A549 (cell line): ENCODE results near the gene SNRNP35. TPM values are rescaled to one million over a fixed set of nuclear protein-coding genes. Genes with fewer than 3 reads are reported as not detected.
"Not testable (repeated sequence)": the region's sequence is repeated elsewhere in the genome, so short reads cannot be mapped to it uniquely, and the experiment has no call there.

Source experiments
- ATAC-seq, 2 experiments: fragments of 200-7000 bp in 1 of 2; fragments of >200 bp in 1 of 2; cut with Nextera tagmentation in 1 of 2; cut with Tn5 transposase in 1 of 2; 3 replicates each; pipeline versions ENCODE4 v1.8.0 to v1.9.1; 2018 to 2020; ENCODE audit warnings: mild to moderate bottlenecking in 1 of 2, moderate library complexity in 1 of 2
- CTCF ChIA-PET: fragments of 300-600 bp; sonication (Branson Sonifier 250); formaldehyde crosslinking; extraction: SDS; loops from one replicate; lab custom pipeline; 2021; ENCODE audit warnings: antibody characterized with exemption, inconsistent platforms; lab: Yijun Ruan, JAX
- POLR2A ChIA-PET: fragments of 350-600 bp; formaldehyde crosslinking; extraction: SDS; loops from one replicate; lab custom pipeline; 2021; ENCODE audit warnings: antibody characterized with exemption, inconsistent platforms; lab: Yijun Ruan, JAX
- DNase-seq, 2 experiments: peaks; one replicate each; pipeline versions ENCODE4 v3.0.0 to v3.0.0-alpha.2; 2011 to 2016; ENCODE audit warnings: low read depth in 1 of 2, low spot score in 1 of 2
- FAIRE-seq: peaks from 2 replicates; lab custom pipeline; 2011; peaks lifted over from hg19 to GRCh38; lab: Jason Lieb, UNC
- H3K27ac ChIP-seq, 2 experiments: fragments of >200 bp; sonication (Bioruptor Twin); formaldehyde crosslinking; 3 replicates each; pipeline ENCODE4 v1.5.1; 2016 to 2017
- H3K4me1 ChIP-seq: fragments of >200 bp; sonication (Bioruptor Twin); formaldehyde crosslinking; 3 replicates; pipeline ENCODE4 v1.6.1; 2016
- H3K4me2 ChIP-seq: fragments of >200 bp; sonication (Bioruptor Twin); formaldehyde crosslinking; 3 replicates; pipeline ENCODE4 v1.6.1; 2016
- H3K4me3 ChIP-seq: fragments of >200 bp; sonication (Bioruptor Twin); formaldehyde crosslinking; 3 replicates; pipeline ENCODE4 v1.5.1; 2016
- H3K9me3 ChIP-seq: fragments of >200 bp; sonication (Bioruptor Twin); formaldehyde crosslinking; 3 replicates; pipeline ENCODE4 v1.6.1; 2016
- BCL3 ChIP-seq: fragments of >200 bp; sonication (Bioruptor Twin); formaldehyde crosslinking; IDR thresholded peaks from 3 replicates; pipeline ENCODE4 v1.6.1; 2016
- BHLHE40 ChIP-seq: IDR thresholded peaks from 2 replicates; pipeline ENCODE4 v1.6.1; 2012; ENCODE audit warnings: low read depth, low read length, inconsistent platforms
- CBX2 ChIP-seq: fragments of 200-600 bp; sonication (generic); IDR thresholded peaks from 2 replicates; pipeline ENCODE4 v1.6.1; 2016; ENCODE audit warnings: low read depth, mild to moderate bottlenecking, borderline replicate concordance
- CHD2 ChIP-seq: fragments of 150-350 bp; IDR thresholded peaks from 2 replicates; pipeline ENCODE4 v1.6.1; 2014; ENCODE audit warnings: low read length; ENCODE audit not compliant: partially characterized antibody
- CTCF ChIP-seq: fragments of >200 bp; sonication (Bioruptor Twin); formaldehyde crosslinking; IDR thresholded peaks from 3 replicates; pipeline ENCODE4 v1.5.1; 2016
- EHF ChIP-seq: fragments of 250-450 bp; sonication (Bioruptor Pico); IDR thresholded peaks from 2 replicates; pipeline ENCODE4 v1.5.0; 2020; ENCODE audit warnings: mild to moderate bottlenecking
- EP300 ChIP-seq, 2 experiments: fragments of >200 bp; sonication (Bioruptor Twin); formaldehyde crosslinking; IDR thresholded peaks; 2 replicates in 1 of 2; 3 replicates in 1 of 2; pipeline ENCODE4 v1.6.1; 2016 to 2017
- FOXS1 ChIP-seq: fragments of 250-450 bp; sonication (Bioruptor Pico); IDR thresholded peaks from 2 replicates; pipeline ENCODE4 v1.5.0; 2020; ENCODE audit warnings: mild to moderate bottlenecking, moderate library complexity
- HDAC2 ChIP-seq: fragments of 200-600 bp; sonication (generic); IDR thresholded peaks from 2 replicates; pipeline ENCODE4 v1.6.1; 2016
- HEYL ChIP-seq: fragments of 250-450 bp; sonication (Bioruptor Pico); IDR thresholded peaks from 2 replicates; pipeline ENCODE4 v1.8.0; 2021; ENCODE audit warnings: mild to moderate bottlenecking, moderate library complexity
- HMGXB4 ChIP-seq: fragments of 250-450 bp; sonication (Bioruptor Pico); IDR thresholded peaks from 2 replicates; pipeline ENCODE4 v1.5.0; 2021; ENCODE audit warnings: mild to moderate bottlenecking, moderate library complexity, borderline replicate concordance
- HOXA7 ChIP-seq: fragments of 250-450 bp; sonication (Bioruptor Pico); IDR thresholded peaks from 2 replicates; pipeline ENCODE4 v1.5.0; 2020; ENCODE audit warnings: mild to moderate bottlenecking, moderate library complexity
- HOXB5 ChIP-seq: fragments of 250-450 bp; sonication (Bioruptor Pico); IDR thresholded peaks from 2 replicates; pipeline ENCODE4 v1.5.0; 2020; ENCODE audit warnings: mild to moderate bottlenecking, moderate library complexity
- JUNB ChIP-seq: fragments of >200 bp; sonication (Bioruptor Twin); formaldehyde crosslinking; IDR thresholded peaks from 2 replicates; pipeline ENCODE4 v1.6.1; 2016
- KDM5A ChIP-seq: fragments of 200-600 bp; sonication (generic); IDR thresholded peaks from 2 replicates; pipeline ENCODE4 v1.6.1; 2016; ENCODE audit warnings: antibody characterized with exemption, mild to moderate bottlenecking
- NFE2L2 ChIP-seq: fragments of 150-350 bp; conservative IDR thresholded peaks from 2 replicates; pipeline ENCODE4 v1.6.1; 2014; ENCODE audit warnings: low read length
- NPAS2 ChIP-seq: fragments of 250-450 bp; sonication (Bioruptor Pico); IDR thresholded peaks from 2 replicates; pipeline ENCODE4 v1.8.0; 2022; ENCODE audit warnings: mild to moderate bottlenecking, moderate library complexity, borderline replicate concordance
- POLR2A ChIP-seq: IDR thresholded peaks from 2 replicates; pipeline ENCODE4 v1.6.1; 2012; ENCODE audit warnings: mild to moderate bottlenecking, low read length
- SMC3 ChIP-seq: fragments of >200 bp; sonication (Bioruptor Twin); formaldehyde crosslinking; IDR thresholded peaks from 3 replicates; pipeline ENCODE4 v1.6.1; 2018; ENCODE audit warnings: inconsistent platforms
- ZNF302 ChIP-seq: fragments of 250-450 bp; sonication (Bioruptor Pico); IDR thresholded peaks from 2 replicates; pipeline ENCODE4 v1.9.0; 2021; ENCODE audit warnings: inconsistent platforms, mild to moderate bottlenecking, moderate library complexity
- whole genome bisulfite sequencing: methylation state at CpG from one replicate; pipeline ENCODE4 v1.1.6; 2017; ENCODE audit errors: missing lambda C conversion rate; 5-methylcytosine and 5-hydroxymethylcytosine counted together
- polyA plus RNA-seq, 4 experiments: library from polyadenylated mRNA; depleted of rRNA in 3 of 4; stranded (reverse); fragments of >200 nt; fragmentation: RNase III in 1 of 4; extraction: RNeasy Plus Mini Kit Qiagen cat#74134 plus additional on column Dnase treatment in 1 of 4; gene quantifications; 2 replicates in 3 of 4; 3 replicates in 1 of 4; pipeline ENCODE4 v1.2.3, GENCODE V29; 2011 to 2017
- TF ChIP-seq, protein P1 (sequence below): IDR thresholded peaks from 2 replicates; pipeline ENCODE4 v1.6.1; 2012
- TF ChIP-seq, protein P2 (sequence below): fragments of >200 bp; sonication (Bioruptor Twin); formaldehyde crosslinking; IDR thresholded peaks from 2 replicates; pipeline ENCODE4 v1.6.1; 2016

SNRNP35 gene
- polyA plus RNA-seq, 2 of the 4 experiments (the other 2 are of a cell fraction): 19.1 to 21.5 TPM

DNA sequence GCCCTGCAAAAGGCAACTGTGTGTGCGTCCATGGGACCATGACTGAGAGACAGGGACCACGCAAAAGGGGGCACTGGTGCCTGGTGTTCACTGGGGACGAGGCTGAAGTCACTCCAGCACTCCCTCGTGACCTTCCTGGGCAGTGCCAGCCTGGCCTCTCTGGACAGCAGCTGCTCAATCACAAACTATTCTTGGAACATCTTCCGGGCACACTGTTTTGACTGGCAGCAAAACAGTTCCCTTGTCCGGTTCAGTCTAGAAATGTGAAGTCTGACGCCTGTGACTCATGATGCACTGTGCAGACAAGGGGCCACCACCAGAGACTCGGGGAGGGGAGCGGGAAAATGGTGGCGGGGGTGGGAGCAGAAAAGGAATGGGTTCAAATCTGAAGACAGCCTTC is 20.8 kb downstream of the SNRNP35 start:
- TF ChIP-seq HOXA7 (no peak), HDAC2 (no peak), BCL3 (no peak), HOXB5 (CRISPR knock-in tag) (no peak), JUNB (no peak), ZNF302 (CRISPR knock-in tag) (no peak), NFE2L2 (no peak), HEYL (CRISPR knock-in tag) (no peak), EP300 (IDR thresholded peaks at IDR 0.05) (no peak), SMC3 (no peak)
- FAIRE-seq: no peak
- ATAC-seq: no peak

DNA sequence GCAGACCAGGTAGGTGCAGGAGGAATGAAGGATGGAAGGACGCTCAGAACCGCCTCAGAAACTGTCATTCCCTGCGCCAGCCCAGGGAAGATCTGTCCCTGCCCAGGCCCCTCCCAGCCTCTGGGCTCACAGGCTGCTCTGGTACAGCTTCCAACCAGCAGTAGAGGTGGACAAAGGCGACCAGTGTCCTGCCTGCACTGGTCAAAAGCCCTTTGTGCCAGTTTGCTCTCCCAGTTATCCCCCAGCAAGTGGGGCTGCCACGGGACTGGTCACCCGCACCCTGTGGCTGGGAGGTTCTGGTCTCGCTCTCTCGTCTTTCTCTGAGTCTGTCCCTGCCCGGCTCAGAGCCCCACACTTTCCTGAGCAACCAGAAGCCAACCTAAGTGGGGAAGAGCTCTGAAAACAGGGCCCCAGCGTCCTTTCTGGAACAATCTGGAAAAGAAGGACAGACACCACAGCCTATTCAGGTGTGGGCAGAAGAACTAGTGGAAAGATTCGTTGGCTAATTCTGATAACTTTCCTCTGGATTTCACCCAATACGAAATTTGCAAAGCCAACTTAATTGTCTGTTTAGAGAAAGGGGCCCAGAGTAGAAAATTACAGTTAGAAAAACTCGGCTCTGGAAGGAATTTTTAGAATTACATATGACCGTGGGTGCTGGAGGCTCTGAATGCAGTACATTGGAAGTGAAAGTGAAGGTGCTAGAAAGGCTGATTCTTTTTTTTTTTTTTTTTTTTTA is 21.7 kb downstream of the SNRNP35 start:
- H3K4me1 ChIP-seq: no peaks in the 10 kb centered on the region
- FAIRE-seq (no peak), ATAC-seq (peak; percentile 16 to 42; a peak in 3 of 6 replicates), DNase-seq (no peak)
- 86% methylated on average over 14 of the region's 14 CpGs for whole genome bisulfite sequencing
- ChIA-PET CTCF (interaction anchor here (0.7 to 1.1 kb wide), 2 partner anchors 11 to 46 kb away, joined by 3 read pairs; no protein-coding TSS in a partner anchor), POLR2A (no interaction called here)
- H3K4me2 ChIP-seq: no peak overlapping the region
- no peaks in the 10 kb centered on the region for H3K9me3 ChIP-seq
- no peak overlapping the region for H3K4me3 ChIP-seq
- H3K27ac ChIP-seq: no peak overlapping the region
- TF ChIP-seq BCL3: no peak
- no peak for TF ChIP-seq BHLHE40
- no peak for TF ChIP-seq CBX2
- TF ChIP-seq CHD2: no peak
- TF ChIP-seq ZNF302 (CRISPR knock-in tag): no peak
- no peak for TF ChIP-seq FOXS1
- TF ChIP-seq, protein P1, sequence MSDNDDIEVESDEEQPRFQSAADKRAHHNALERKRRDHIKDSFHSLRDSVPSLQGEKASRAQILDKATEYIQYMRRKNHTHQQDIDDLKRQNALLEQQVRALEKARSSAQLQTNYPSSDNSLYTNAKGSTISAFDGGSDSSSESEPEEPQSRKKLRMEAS: no peak
- no peak for TF ChIP-seq SMC3
- TF ChIP-seq JUNB: no peak
- TF ChIP-seq EHF (CRISPR knock-in tag): no peak
- TF ChIP-seq HMGXB4: no peak
- no peak for TF ChIP-seq CTCF
- TF ChIP-seq NPAS2 (CRISPR knock-in tag): no peak
- TF ChIP-seq, protein P2, sequence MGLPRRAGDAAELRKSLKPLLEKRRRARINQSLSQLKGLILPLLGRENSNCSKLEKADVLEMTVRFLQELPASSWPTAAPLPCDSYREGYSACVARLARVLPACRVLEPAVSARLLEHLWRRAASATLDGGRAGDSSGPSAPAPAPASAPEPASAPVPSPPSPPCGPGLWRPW: no peak
- no peak for TF ChIP-seq POLR2A
- no peak for TF ChIP-seq KDM5A

More for the DNA sequence above, 20.8 kb downstream of the SNRNP35 start:
- ChIA-PET POLR2A (no interaction called here), CTCF (interaction anchor here (1.1 kb wide), 2 partner anchors 10 to 103 kb away, joined by 3 to 4 read pairs; no protein-coding TSS in a partner anchor)
- DNase-seq: no peak
- no peak overlapping the region for H3K4me3 ChIP-seq
- H3K4me1 ChIP-seq: no peaks in the 10 kb centered on the region
- H3K9me3 ChIP-seq: no peaks in the 10 kb centered on the region
- no peak overlapping the region for H3K27ac ChIP-seq
- WGBS: 75% methylated on average over 9 of the region's 10 CpGs
- H3K4me2 ChIP-seq: no peak overlapping the region

- H3K9me3 ChIP-seq, H3K4me1 ChIP-seq, H3K4me2 ChIP-seq, FAIRE-seq, H3K27ac ChIP-seq, DNase-seq, POLR2A ChIA-PET, ATAC-seq, H3K4me3 ChIP-seq: not testable (repeated sequence)
- 91% methylated on average over 5 of the region's 5 CpGs for WGBS
- CTCF ChIA-PET: interaction anchor here (0.6 to 1.9 kb wide), 4 partner anchors 13 to 61 kb away, joined by 4 to 5 read pairs (median 4); no protein-coding TSS in a partner anchor
These were observed 23.3 kb downstream of the SNRNP35 start for GRCh38 chr12:123481251-123481650.
